Stimulated activated CD4-positive, alpha-beta T cell treated with anti-CD3 and anti-CD28 coated beads, Interleukin-4, amount 100 ng/mL, for 1 hour (primary cell): ENCODE measurements around the gene WRNIP1.

Experiments used
- DNase-seq: peaks from one replicate; pipeline ENCODE4 v3.0.0-alpha.2; 2020

WRNIP1 gene

DNA sequence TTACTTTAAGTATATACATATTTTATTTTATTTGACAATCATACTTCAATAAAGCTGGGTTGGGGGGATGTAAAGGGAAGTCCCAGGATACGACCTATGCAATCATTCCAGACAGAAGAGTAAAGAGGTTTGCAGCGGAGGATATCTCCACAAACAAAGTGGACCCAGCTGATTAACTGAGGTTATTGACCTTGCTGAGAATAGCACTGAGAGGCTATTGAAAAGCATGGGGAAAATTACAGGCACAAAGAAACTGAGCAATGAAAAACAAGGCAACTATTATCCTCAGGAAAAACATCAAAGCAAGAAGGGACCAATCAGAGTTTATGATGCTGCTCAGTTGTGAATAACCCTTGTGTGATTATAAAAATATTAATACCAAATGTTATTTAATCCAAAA is 43.8 kb downstream of the WRNIP1 start:
- no peak for DNase-seq

GRCh38 chr6:2810092-2810671 is 45.0 kb downstream of the WRNIP1 start:
- DNase-seq = no peak

- no peak for DNase-seq
Observed at GRCh38 chr6:2812695-2813094, 47.5 kb downstream of the WRNIP1 start.

- no peak for DNase-seq
Observed at GRCh38 chr6:2816158-2816557, 51.0 kb downstream of the WRNIP1 start.

DNA sequence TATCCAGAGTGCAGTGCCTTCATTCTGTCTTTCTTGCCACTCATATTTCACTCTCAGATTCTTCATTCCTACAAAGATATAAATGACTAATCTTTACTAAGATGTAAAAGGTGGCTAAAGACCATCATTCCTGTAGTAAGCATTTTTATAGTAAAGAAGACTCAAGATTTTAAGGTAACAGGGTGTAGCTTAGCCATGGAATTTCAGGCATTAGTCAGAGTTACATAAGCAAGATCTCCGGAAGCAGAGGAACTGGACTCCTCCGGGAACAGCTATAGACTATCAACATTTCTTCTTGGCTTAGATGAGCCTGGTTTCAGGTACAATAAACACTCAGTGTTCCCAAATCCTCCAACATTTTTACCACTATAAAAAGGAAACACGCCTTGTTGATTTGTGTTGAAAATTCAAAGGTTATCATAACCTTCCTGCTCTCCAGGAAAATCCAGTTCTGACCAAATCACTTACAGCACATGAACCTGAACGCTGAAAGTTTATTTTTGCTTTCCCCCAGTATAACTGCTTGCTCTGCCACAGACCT is 52.8 kb downstream of the WRNIP1 start:
- no peak for DNase-seq

GRCh38 chr6:2818593-2818992 is 53.4 kb downstream of the WRNIP1 start:
- no peak for DNase-seq

GRCh38 chr6:2819115-2819514 is 53.9 kb downstream of the WRNIP1 start:
- no peak for DNase-seq

DNA sequence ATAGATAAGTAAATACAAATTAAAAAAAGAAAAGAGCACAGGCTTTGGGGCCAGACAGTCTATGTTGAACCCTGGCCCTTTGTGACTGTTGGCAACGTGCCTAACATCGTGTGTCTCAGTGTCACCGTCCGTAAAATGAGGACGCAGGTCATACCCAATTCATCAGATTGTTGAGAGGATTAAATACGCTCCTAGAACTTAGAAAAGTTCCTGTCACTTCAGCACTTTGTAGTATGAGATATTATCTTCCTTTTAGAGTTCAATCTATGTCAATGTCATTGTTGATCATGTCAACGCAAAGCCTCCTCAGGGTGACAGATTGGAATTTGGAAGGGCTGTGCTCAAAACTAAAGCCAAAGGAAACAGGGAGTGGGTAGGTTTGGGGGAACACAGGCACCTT is 54.8 kb downstream of the WRNIP1 start:
- no peak for DNase-seq

- no peak for DNase-seq
Observed at GRCh38 chr6:2820415-2820814, 55.2 kb downstream of the WRNIP1 start.

- DNase-seq = no peak
Observed at GRCh38 chr6:2821554-2821953, 56.4 kb downstream of the WRNIP1 start.

GRCh38 chr6:2823104-2823850 is 58.1 kb downstream of the WRNIP1 start:
- DNase-seq = no peak

DNA sequence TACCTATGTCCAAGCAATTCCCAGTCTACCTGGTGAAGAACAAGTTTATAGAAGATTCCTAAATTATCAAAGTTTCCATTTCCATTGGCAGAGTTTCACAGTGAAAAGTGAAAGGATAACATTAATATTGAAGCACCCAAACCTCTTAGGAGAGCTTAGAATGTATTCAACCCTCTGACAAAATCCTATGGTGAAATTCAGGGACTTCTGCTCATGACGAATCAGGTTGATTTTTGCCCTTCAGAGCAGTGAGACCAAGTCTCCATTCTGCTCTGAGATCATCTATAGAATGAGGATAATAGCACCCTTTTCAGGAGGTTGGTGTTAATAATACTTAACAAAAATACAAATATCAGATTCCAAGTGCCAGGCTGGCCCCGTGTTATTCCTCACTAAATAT is 60.9 kb downstream of the WRNIP1 start:
- no peak for DNase-seq

- no peak for DNase-seq
Observed at GRCh38 chr6:2827142-2827541, 61.9 kb downstream of the WRNIP1 start.

GRCh38 chr6:2828629-2829028 is 63.4 kb downstream of the WRNIP1 start:
- DNase-seq = no peak

GRCh38 chr6:2829253-2829652 is 64.1 kb downstream of the WRNIP1 start:
- no peak for DNase-seq

- DNase-seq = no peak
Observed at GRCh38 chr6:2830183-2830582, 65.0 kb downstream of the WRNIP1 start.

DNA sequence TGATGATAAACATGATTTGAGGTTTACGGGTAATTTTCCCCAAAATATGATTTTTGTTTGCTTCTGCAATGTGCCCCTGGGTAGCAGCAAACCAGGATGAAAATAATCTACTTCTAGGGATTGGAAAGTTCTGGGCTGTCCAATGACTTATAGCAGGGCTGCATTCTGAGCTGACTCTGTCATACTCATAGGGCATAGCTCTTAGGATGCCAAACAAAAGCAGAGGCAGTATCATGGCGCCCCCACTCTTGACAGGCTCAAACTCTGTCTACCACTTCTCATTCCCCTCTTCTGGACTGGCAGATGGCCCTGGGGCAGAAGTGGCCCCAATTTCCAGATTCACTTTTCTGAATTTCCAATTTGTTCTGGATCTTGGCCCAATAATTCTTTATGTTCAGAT is 66.2 kb downstream of the WRNIP1 start:
- no peak for DNase-seq

GRCh38 chr6:2834262-2834661 is 69.1 kb downstream of the WRNIP1 start:
- DNase-seq = no peak
